Astrocyte of the hippocampus (primary cell): ENCODE measurements around the gene BAD.
A peak's percentile ranks its signal among the peaks of the same experiment; 100 is the strongest.
"Not testable (repeated sequence)": the region's sequence is repeated elsewhere in the genome, so short reads cannot be mapped to it uniquely, and the experiment has no call there.

Experiments used
- DNase-seq: peaks from one replicate; pipeline ENCODE4 v3.0.0; 2011; ENCODE audit warnings: low read depth, low spot score

Gene BAD

DNA sequence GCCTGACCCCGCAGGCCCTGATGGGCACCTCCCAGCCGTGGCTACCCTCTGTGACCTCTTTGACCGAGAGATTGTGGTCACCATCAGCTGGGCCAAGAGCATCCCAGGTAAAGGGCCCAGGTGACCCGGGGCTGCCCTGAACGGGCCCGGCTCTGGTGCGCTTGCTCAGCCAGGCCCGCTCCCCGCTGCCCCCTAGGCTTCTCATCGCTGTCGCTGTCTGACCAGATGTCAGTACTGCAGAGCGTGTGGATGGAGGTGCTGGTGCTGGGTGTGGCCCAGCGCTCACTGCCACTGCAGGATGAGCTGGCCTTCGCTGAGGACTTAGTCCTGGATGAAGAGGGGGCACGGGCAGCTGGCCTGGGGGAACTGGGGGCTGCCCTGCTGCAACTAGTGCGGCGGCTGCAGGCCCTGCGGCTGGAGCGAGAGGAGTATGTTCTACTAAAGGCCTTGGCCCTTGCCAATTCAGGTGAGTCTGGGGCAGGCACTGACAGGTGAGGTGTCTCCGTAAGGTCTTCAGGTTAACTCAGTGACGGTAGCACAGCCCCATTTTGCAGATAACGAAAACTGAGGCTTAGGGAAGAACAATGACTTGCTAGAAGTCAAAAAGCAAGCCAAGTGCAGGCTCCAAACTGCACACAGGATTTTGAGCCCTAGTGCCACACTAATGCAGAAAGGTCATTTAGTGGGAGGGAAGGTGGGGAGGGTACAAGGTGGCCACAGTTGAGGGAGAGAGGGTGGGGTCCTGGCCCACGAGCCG lies 30.5 kb upstream of the BAD start:
- no peak for DNase-seq

DNA sequence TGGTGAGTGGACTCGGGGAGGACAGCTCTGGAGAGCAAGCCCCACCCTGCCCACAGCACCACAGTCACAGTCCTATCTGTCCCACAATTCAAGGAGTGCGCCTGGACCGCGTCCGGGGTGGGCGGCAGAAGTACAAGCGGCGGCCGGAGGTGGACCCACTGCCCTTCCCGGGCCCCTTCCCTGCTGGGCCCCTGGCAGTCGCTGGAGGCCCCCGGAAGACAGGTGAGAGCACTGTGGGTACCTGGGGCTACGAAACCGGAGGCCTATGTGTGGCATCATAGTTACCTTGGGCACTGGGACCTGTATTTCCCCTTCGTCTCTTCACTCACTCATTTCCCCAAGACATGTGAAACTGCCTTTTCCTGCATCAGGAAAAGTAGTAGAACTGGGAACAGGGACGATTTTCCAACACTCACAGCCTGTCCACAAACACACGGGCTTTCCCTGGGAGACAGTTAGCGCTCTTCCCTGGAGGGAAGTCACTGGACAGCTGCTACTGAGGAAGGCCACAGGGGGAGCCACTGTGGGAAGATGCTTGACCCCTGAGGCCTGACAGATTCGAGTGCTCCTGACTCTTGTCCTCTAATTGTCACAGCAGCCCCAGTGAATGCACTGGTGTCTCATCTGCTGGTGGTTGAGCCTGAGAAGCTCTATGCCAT lies 29.8 kb upstream of the BAD start:
- DNase-seq: no peak

DNA sequence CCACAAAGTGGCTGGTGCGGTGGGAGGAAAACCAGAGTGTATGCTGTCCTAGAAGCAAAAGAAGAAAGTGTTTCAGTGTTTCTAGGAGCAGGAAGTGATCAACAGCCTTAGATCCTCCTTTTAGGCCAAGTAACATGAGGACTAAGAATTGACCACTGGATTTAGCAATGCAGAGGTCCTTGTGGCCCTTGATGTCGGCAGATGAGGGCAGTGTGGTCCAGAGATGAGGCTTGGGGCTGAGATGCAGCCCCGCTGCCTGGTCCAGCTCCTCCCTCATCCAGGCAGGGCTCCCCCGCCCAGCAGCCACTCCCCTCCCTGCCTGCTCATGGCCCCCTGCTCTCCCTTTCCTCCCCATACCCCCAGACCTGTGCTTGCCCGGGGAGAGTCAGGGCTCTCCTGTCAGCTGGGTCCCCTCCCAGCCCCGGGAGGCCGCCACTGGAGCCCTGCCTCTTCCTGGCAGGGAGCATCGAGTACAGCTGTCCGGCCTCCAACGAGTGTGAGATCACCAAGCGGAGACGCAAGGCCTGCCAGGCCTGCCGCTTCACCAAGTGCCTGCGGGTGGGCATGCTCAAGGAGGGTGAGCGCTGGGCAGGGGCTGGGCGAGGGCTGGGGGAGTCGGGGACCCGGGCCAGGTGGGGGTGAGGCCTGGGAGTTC lies 29.2 kb upstream of the BAD start:
- DNase-seq: no peak

DNA sequence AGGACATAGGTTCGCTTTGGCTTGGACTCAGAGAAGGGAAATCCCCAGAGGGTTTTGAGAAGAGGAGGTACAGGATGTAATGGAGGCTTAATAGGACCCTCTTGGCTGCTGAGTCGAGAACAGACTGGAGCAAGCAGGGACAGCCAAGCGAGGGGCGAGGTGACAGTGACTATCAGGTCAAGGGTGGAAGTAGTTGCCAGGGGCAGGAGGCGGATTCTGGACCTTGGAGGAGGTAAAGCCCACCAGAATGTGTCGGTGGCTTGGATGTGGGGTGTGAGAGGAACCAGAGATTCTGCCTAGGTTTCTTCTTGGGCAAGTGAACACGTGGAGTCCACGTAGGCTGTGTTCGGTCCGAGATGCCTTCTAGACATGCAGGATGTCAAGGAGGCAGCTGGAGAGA lies 28.5 kb upstream of the BAD start:
- DNase-seq: no peak

DNA sequence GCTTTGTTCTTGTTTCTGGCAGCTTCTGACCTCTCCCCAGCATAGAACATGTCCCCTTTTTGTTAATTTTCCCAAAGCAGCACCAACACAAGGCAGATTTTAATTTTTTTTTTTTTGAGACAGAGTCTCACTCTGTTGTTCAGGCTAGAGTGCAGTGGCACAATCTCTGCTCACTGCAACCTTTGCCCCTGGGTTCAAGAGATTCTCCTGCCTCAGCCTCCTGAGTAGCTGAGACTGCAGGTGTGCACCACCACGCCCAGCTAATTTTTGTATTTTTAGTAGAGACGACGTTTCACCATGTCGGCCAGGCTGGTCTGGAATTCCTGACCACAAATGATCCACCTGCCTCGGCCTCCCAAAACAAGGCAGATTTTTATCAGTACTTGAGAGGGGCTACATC lies 23.3 kb upstream of the BAD start:
- not testable (repeated sequence) for DNase-seq

DNA sequence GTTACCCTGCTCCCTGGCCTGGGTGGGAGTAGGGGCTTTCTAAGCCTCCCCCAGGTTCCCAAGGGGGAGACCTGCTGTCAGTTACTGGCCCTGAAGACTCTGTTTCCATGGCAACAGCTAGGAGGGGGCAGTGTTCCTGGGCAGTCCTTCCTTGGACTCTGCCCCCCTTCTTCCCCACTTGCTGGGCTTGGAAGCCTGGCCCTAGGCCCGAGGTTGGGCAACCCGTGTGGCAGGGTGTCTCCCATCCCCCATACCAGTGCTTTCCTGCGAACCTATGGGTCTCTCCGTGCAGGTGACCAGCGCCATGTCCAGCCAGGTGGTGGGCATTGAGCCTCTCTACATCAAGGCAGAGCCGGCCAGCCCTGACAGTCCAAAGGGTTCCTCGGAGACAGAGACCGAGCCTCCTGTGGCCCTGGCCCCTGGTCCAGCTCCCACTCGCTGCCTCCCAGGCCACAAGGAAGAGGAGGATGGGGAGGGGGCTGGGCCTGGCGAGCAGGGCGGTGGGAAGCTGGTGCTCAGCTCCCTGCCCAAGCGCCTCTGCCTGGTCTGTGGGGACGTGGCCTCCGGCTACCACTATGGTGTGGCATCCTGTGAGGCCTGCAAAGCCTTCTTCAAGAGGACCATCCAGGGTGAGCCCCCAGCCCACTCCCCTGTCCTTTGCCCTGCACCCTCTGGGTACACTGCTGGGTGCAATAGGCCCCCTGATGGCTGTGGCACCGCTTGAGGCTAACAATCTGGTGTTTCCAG lies 22.6 kb upstream of the BAD start:
- no peak for DNase-seq

DNA sequence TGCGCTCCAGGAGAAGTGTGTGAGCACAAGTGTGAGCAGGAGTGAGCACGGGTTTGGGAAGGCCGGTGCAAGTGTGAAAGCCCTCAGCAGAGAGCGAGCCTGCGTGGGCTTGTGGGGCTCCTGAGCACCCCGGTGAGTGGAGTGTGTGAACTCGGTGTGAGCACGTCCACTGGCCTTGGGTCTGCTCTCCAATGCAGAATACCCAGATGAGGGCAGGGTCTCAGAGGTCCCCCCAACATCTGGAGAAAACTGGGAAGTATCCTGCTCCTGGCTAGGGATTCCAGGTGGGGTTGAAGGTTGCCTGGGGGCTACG lies 22.1 kb upstream of the BAD start:
- no peak for DNase-seq

DNA sequence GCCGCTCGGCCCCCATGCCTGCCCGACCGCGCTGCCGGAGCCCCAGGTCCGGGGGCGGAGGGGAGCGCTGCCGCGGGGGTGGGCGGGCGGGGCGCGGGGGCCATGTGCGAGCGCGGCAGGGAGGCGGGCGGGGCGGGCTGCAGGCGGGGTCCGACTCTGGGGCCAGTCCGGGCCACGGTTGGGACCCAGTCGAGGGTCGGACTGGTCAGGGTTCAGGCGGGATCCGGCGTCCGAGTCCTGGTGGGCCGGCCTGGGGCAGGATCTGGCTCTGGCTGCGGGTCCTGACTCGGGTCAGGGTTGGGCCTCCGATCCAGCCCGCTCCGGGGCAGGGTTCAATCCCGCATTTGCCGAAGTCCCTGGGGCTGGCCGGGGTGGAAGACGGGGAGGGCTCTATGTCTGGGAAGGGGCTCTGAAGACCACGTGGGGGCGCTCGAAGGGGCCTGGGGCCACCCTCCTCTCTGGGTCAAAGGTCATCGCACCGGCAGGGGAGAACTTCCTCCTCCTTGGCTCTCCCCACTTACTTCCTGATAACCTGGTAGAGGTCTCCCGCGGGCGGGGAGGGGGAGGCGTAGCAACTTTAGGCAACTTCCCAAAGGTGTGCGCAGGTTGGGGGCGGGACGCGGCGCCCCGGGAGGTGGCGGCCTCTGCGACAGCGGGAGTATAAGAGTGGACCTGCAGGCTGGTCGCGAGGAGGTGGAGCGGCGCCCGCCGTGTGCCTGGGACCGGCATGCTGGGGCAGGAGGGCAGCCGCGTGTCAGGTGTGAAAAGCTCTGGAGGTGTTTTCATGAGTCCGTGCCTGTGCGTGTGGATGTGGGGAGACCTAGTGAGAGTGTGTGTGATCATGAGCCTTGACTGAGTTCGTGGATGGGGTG lies 21.5 kb upstream of the BAD start:
- DNase-seq: peak; percentile 60

DNA sequence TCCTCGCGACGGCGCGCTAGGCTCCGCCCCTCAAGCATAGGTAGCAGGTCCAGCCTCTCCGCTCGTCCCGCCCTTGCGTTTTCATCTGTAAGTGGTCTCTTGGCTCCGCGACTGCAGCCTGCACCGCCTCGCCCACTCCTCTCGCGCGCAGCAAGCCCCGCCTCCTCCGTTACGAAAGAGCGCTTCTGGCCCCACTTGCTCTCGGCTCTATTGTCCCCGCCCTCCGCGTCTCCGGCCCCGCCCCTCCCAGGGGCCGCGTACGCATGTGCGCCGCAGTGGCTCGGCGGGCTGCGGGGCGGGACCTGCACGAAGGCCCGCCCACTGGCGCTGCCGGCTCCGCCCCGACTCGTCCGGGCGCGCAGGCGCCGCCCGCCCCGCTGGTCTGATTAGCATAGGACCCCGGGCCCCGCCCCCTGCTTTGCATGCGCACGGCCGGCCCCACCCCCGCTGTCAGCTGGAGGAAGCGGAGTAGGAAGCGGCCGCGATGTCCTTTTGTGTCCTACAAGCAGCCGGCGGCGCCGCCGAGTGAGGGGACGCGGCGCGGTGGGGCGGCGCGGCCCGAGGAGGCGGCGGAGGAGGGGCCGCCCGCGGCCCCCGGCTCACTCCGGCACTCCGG lies 20.7 kb upstream of the BAD start, which contains the start of gene ESRRA:
ESRRA (plus strand) TSS at position 450 of the 616 bp plus-strand sequence. CDS start 1,656 bp downstream, outside the sequence.
- DNase-seq: peak; percentile 99

DNA sequence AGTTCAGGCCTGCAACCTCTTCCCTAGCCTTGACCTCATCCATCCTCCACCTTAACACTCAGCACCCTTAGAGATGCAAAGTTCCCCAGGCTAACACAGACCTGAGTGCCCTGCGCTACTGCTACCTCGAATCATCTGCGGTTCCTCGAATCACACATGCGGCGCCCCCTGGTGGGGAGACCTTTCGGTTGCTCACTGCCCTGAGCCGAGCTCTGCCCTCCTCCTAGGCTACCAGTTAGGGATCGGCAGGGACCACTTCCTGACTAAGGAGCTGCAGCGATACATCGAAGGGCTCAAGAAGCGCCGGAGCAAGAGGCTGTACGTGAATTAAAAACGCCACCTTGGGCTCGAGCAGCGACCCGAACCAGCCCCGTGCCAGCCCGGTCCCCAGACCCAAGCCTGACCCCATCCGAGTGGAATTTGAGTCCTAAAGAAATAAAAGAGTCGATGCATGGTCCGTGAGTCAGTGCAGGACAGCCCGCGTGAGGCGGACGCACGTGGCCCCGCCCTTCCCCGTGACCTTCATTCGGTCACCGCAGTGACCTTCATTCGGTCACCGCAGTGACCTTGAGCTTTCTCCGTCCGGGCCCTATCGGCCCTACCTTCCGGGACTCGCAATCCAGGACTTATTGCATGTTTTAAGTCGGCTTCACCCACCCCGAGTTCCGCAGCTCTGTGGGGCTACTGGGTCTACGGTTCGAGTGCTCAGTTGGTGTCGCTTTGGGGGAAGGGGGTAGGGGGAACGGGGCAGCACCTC lies 20.0 kb upstream of the BAD start:
- peak; percentile 94 for DNase-seq

DNA sequence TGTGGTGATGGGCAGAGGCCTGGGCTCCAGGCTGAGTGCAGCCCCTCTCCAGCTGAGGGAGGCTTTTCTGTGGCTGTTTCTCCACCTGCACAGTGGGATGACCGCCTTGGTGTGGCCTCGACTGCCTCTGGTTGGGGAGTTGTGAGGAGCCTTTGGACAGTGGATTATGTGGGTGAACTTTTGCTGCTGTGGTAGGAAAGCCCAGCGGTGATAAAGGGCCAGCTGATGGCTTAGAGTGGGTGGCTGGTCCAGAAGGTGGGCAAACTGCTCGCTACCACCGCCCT lies 19.5 kb upstream of the BAD start:
- DNase-seq: no peak

DNA sequence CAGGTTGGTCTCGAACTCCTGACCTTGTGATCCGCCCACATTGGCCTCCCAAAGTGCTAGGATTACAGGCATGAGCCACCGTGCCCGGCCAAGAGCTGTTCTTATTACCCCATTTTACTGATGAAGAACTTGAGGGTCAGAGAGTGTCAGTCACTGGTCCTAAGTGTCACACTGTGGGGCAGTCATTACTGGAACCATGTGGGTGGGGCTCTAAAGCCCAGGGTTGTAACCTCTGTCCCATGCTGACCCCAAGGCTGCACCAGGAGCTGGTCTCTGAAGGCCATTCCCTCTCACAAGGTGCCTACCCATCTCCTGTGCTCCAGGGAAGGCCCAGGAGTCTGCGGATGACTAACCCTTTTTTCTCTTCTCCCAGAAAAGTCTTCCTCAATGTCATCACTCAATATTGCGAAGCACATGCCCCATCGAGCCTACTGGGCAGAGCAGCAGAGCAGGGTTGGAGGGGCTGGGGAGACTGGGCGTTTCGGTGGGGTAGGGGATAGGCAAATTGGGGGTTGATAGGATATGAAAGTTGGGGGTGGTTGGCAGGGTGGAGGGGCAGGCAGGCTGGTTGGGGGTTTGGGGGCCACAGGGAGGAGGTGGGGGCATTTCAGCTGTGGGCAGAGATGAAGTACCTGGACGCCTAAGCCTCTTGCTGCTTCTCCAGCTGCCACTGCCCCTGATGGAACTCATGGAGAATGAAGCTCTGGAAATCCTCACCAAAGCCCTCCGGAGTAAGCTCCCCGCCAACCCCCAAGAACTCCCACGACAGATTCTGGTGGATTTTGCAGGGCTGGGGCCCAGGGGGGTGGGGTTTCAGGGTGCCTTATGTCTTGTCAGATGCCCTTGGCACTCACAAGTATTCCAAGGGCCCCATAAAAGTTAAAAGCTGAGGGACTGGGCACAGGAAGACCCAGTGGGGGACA lies 18.9 kb upstream of the BAD start:
- DNase-seq: no peak

DNA sequence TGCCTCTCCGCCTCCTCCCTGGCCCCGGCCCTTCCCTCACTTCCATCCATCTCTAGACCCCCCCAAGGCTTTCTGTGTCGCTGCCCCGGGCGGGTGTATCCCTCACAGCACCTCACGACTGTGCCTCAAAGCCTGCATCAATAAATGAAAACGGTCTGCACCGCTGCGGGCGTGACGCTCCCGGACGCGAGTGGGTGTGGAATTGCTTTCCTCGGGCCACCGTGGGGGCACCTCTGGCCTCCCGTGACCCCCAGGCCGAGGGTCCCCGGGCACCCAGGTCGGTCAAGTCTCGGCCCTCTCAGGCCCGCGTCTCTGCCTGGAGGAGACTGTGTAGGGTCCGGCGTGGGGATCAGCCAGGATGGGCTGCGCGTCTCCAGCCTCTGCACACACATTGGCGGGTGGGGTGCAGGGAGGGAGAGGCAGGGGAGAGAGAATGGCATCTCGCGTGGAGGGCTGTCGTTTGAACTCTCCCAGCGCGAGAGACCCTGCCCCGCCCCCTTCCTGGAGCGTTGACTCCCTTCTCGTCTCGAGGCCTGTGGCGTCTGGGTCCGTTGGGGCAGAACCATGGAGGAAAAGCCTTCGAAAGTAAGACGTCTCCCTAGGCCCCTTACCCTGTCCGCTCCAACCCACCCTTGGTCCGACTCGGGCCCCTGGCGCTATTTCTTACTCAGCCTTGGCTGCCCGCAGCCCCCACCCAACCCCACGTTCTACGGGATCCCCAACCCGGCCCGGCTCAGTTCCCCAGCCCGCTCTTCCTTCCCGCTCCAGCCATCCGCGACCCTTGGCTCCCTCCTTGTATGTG lies 15.6 kb upstream of the BAD start, which contains the start of gene CATSPERZ:
CATSPERZ (plus strand) TSS at position 512 of the 802 bp plus-strand sequence; CDS start at position 565, 53 bp downstream.
- DNase-seq: no peak

DNA sequence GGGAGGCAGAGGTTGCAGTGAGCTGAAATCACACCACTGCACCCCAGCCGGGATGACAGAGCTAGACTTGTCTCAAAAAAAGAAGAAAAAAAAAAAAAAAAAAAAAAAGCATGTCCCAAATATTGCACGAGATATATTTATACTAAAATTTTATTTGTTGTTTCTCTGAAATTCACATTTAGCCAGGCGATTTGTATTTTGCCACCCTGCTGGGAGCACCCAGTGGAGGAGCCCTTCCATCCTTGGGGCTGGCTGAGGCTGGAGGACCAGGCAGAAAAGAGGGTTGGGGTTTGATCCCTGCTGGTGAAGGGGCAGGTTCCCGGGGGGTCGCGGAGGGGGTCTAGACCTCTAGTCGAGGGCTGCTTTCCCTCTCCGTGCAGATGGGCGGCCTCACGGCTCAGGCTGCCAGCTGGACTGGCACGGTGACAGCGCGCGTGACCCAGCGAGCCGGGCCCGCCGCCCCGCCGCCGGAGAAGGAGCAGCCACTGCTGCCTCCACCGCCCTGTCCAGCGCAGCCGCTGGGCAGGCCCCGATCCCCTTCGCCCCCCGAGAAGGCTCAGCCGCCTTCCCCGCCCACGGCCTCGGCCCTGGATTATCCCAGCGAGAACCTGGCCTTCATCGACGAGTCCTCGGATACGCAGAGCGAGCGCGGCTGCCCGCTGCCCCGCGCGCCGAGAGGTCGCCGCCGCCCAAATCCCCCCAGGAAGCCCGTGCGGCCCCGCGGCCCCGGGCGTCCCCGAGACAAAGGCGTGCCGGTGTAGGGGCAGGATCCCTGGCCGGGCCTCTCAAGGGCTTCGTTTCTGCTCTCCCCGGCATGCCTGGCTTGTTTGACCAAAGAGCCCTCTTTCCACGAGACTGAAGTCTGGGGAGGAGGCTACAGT lies 14.7 kb upstream of the BAD start:
- peak; percentile 63 for DNase-seq

DNA sequence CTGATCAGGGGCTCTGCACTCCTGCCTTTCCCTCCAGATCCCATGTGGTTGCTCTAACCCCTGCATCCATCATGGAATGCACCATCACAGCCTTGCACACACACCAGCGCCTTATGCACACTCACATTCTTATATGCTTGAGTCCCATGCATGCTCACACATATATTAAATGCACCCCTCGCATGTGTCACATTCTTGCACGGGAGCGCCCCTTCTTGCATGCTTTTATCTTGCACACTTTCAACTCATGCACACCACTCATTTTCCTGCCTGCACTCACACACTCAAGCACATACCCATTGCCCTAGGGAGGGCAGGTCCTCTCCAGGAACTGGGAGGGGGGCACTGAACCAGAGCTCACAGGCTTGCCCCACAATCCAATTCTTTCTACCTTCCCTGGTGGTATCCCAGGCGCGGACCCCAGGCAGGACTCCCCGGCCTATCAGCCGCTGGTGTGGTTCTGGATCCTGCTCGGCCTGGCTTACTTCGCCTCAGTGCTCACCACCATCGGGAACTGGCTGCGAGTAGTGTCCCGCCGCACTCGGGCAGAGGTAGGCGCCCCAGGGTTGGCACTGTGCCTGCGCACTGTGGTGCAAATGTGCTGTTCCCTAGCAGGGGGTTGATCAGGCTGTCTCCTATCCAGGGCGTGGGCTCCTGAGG lies 13.4 kb upstream of the BAD start:
- no peak for DNase-seq

DNA sequence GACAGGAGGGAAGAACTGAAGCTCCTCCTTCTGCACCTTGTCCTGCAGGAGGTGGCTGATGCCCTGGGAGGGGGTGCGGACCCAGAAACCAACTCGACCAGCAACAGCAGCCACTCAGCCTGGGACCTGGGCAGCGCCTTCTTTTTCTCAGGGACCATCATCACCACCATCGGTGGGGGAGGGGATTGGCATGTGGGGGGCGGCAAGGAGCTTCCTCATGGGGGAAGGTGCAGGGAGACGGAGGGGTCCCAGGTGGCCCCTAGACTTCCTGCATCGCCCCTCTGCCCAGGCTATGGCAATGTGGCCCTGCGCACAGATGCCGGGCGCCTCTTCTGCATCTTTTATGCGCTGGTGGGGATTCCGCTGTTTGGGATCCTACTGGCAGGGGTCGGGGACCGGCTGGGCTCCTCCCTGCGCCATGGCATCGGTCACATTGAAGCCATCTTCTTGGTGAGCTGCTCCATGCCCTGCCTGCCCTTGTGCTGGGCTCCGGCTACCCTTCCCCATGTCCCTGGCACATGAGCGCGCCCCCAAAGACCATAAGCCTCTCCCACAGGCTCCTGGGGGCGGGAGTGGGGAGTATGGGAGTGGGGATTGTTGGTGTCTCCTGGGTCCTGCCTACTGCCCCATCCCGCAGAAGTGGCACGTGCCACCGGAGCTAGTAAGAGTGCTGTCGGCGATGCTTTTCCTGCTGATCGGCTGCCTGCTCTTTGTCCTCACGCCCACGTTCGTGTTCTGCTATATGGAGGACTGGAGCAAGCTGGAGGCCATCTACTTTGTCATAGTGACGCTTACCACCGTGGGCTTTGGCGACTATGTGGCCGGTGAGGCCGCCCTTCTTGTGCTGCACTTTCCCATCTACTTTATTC lies 12.6 kb upstream of the BAD start:
- no peak for DNase-seq
